ENCODE results near the gene DCUN1D2. TPM values are rescaled to one million over a fixed set of nuclear protein-coding genes. Genes with fewer than 3 reads are reported as not detected.

Gene DCUN1D2
- total and polyA plus RNA-seq, 10 of the 15 experiments (the other 5 are each of a cell fraction or from before 2014, with no cell fraction given), result 2.5 to 23.6 (median 9.3) TPM

DNA sequence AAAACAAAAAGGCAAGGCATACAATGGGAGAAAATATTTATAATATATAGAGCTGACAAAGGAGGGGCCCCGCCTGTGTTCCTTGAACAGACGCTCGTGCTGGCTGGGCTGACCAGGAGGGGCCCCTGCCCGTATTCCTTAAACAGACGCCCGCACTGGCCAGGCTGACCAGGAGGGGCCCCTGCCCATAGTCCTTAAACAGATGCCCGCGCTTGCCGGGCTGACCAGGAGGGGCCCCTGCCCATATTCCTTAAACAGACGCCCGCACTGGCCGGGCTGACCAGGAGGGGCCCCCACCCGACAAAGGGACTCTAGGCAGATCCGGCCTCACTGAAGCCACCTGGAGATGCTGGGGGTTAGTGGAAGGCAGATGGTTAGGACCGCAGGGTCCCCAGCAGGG is 46.5 kb downstream of the DCUN1D2 start:
- no peak for ATAC-seq
- no peak overlapping the region for H3K4me2 ChIP-seq (ENCODE audit: control insufficient read depth, insufficient read depth)
- FAIRE-seq, result no peak
- no peak overlapping the region for H2AFZ ChIP-seq (ENCODE audit: control insufficient read depth, low read depth, low read length)
- no peak overlapping the region for H3K27ac ChIP-seq (ENCODE audit: control insufficient read depth, insufficient read depth)
- ChIA-PET CTCF (no interaction called here), RAD21 (ENCODE audit: unreplicated experiment) (no interaction called here), SMC1A (ENCODE audit: uncharacterized antibody, unreplicated experiment) (no interaction called here), POLR2A (no interaction called here)
- in situ Hi-C loops (cut with MboI), result no loop called here
- peaks cover 9% of the 10 kb centered on the region for H3K4me1 ChIP-seq (ENCODE audit: control insufficient read depth, insufficient read depth, low read length)
- H3K9ac ChIP-seq (ENCODE audit: control insufficient read depth, insufficient read depth, low read length), result no peak overlapping the region
- no peaks in the 10 kb centered on the region for H3K27me3 ChIP-seq (replicated peaks in 1 of 2; ENCODE audit: control insufficient read depth in 2 of 2, insufficient read depth in 2 of 2, low read length in 1 of 2)
- H3K9me3 ChIP-seq (replicated peaks; ENCODE audit: control insufficient read depth, insufficient read depth, low read length), result no peaks in the 10 kb centered on the region; the same call in 2 of the 3 replicates
- intact Hi-C loops (cut with micrococcal nuclease; ENCODE audit: unreplicated experiment), result no loop called here
- no peak for DNase-seq (ENCODE audit: low read depth, low spot score)
- H3K4me3 ChIP-seq, result no peak overlapping the region
- no peaks in the 10 kb centered on the region for H3K79me2 ChIP-seq (ENCODE audit: control insufficient read depth, insufficient read depth, low read length)
- BruUV-seq (replicated peaks), result no TSS peak
- no peaks in the 10 kb centered on the region for H4K20me1 ChIP-seq (ENCODE audit: control insufficient read depth, insufficient read depth)
- 96% methylated on average over 15 of the region's 15 CpGs for WGBS (ENCODE audit: insufficient coverage, insufficient replicate concordance, low lambda C conversion rate, missing lambda C conversion rate)
- no peaks in the 10 kb centered on the region for H3K36me3 ChIP-seq (ENCODE audit: control insufficient read depth in 2 of 2, insufficient read depth in 2 of 2, low read length in 1 of 2)
- TF ChIP-seq, protein P1, sequence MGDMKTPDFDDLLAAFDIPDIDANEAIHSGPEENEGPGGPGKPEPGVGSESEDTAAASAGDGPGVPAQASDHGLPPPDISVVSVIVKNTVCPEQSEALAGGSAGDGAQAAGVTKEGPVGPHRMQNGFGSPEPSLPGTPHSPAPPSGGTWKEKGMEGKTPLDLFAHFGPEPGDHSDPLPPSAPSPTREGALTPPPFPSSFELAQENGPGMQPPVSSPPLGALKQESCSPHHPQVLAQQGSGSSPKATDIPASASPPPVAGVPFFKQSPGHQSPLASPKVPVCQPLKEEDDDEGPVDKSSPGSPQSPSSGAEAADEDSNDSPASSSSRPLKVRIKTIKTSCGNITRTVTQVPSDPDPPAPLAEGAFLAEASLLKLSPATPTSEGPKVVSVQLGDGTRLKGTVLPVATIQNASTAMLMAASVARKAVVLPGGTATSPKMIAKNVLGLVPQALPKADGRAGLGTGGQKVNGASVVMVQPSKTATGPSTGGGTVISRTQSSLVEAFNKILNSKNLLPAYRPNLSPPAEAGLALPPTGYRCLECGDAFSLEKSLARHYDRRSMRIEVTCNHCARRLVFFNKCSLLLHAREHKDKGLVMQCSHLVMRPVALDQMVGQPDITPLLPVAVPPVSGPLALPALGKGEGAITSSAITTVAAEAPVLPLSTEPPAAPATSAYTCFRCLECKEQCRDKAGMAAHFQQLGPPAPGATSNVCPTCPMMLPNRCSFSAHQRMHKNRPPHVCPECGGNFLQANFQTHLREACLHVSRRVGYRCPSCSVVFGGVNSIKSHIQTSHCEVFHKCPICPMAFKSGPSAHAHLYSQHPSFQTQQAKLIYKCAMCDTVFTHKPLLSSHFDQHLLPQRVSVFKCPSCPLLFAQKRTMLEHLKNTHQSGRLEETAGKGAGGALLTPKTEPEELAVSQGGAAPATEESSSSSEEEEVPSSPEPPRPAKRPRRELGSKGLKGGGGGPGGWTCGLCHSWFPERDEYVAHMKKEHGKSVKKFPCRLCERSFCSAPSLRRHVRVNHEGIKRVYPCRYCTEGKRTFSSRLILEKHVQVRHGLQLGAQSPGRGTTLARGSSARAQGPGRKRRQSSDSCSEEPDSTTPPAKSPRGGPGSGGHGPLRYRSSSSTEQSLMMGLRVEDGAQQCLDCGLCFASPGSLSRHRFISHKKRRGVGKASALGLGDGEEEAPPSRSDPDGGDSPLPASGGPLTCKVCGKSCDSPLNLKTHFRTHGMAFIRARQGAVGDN (IDR thresholded peaks at IDR 0.05), result no peak
- TF ChIP-seq, protein P2, sequence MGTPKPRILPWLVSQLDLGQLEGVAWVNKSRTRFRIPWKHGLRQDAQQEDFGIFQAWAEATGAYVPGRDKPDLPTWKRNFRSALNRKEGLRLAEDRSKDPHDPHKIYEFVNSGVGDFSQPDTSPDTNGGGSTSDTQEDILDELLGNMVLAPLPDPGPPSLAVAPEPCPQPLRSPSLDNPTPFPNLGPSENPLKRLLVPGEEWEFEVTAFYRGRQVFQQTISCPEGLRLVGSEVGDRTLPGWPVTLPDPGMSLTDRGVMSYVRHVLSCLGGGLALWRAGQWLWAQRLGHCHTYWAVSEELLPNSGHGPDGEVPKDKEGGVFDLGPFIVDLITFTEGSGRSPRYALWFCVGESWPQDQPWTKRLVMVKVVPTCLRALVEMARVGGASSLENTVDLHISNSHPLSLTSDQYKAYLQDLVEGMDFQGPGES (IDR thresholded peaks at IDR 0.05), result no peak
- TF ChIP-seq, protein P3, sequence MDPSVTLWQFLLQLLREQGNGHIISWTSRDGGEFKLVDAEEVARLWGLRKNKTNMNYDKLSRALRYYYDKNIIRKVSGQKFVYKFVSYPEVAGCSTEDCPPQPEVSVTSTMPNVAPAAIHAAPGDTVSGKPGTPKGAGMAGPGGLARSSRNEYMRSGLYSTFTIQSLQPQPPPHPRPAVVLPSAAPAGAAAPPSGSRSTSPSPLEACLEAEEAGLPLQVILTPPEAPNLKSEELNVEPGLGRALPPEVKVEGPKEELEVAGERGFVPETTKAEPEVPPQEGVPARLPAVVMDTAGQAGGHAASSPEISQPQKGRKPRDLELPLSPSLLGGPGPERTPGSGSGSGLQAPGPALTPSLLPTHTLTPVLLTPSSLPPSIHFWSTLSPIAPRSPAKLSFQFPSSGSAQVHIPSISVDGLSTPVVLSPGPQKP (IDR thresholded peaks at IDR 0.05; ENCODE audit: low read depth, low read length), result no peak
- no peak for TF ChIP-seq POLR2AphosphoS5 (IDR thresholded peaks at IDR 0.05; ENCODE audit: low read length)
- TF ChIP-seq, protein P4, sequence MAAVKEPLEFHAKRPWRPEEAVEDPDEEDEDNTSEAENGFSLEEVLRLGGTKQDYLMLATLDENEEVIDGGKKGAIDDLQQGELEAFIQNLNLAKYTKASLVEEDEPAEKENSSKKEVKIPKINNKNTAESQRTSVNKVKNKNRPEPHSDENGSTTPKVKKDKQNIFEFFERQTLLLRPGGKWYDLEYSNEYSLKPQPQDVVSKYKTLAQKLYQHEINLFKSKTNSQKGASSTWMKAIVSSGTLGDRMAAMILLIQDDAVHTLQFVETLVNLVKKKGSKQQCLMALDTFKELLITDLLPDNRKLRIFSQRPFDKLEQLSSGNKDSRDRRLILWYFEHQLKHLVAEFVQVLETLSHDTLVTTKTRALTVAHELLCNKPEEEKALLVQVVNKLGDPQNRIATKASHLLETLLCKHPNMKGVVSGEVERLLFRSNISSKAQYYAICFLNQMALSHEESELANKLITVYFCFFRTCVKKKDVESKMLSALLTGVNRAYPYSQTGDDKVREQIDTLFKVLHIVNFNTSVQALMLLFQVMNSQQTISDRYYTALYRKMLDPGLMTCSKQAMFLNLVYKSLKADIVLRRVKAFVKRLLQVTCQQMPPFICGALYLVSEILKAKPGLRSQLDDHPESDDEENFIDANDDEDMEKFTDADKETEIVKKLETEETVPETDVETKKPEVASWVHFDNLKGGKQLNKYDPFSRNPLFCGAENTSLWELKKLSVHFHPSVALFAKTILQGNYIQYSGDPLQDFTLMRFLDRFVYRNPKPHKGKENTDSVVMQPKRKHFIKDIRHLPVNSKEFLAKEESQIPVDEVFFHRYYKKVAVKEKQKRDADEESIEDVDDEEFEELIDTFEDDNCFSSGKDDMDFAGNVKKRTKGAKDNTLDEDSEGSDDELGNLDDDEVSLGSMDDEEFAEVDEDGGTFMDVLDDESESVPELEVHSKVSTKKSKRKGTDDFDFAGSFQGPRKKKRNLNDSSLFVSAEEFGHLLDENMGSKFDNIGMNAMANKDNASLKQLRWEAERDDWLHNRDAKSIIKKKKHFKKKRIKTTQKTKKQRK (IDR thresholded peaks at IDR 0.05; ENCODE audit: low read depth, low read length), result no peak
- TF ChIP-seq, protein P5, sequence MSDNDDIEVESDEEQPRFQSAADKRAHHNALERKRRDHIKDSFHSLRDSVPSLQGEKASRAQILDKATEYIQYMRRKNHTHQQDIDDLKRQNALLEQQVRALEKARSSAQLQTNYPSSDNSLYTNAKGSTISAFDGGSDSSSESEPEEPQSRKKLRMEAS (IDR thresholded peaks at IDR 0.05; ENCODE audit: low read depth, low read length), result no peak
- TF ChIP-seq MYB (IDR thresholded peaks at IDR 0.05; ENCODE audit: borderline replicate concordance, low read depth, low read length), result no peak
- TF ChIP-seq STAT1 (conservative IDR thresholded peaks at IDR 0.05), result no peak
- TF ChIP-seq DPF2 (IDR thresholded peaks at IDR 0.05), result no peak
- TF ChIP-seq POLR2A (IDR thresholded peaks at IDR 0.05; ENCODE audit: low read depth, low read length), result no peak
- TF ChIP-seq, protein P6, sequence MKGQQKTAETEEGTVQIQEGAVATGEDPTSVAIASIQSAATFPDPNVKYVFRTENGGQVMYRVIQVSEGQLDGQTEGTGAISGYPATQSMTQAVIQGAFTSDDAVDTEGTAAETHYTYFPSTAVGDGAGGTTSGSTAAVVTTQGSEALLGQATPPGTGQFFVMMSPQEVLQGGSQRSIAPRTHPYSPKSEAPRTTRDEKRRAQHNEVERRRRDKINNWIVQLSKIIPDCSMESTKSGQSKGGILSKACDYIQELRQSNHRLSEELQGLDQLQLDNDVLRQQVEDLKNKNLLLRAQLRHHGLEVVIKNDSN (IDR thresholded peaks at IDR 0.05; ENCODE audit: borderline replicate concordance, extremely low read length, insufficient read depth, low read depth, low read length), result no peak
- TF ChIP-seq POU2F2 (IDR thresholded peaks at IDR 0.05; ENCODE audit: borderline replicate concordance, low read depth, low read length), result no peak
- TF ChIP-seq ZZZ3 (IDR thresholded peaks at IDR 0.05; ENCODE audit: control insufficient read depth, insufficient read length, low read depth), result no peak
- no peak for TF ChIP-seq NR2C2 (IDR thresholded peaks at IDR 0.05; ENCODE audit: borderline replicate concordance, control insufficient read depth, insufficient read length, low read depth)
- no peak for TF ChIP-seq CHD4 (IDR thresholded peaks at IDR 0.05)
